ENCODE data around the gene PBRM1.
"Not testable (repeated sequence)": the region's sequence is repeated elsewhere in the genome, so short reads cannot be mapped to it uniquely, and the experiment has no call there.

The PBRM1 gene

DNA sequence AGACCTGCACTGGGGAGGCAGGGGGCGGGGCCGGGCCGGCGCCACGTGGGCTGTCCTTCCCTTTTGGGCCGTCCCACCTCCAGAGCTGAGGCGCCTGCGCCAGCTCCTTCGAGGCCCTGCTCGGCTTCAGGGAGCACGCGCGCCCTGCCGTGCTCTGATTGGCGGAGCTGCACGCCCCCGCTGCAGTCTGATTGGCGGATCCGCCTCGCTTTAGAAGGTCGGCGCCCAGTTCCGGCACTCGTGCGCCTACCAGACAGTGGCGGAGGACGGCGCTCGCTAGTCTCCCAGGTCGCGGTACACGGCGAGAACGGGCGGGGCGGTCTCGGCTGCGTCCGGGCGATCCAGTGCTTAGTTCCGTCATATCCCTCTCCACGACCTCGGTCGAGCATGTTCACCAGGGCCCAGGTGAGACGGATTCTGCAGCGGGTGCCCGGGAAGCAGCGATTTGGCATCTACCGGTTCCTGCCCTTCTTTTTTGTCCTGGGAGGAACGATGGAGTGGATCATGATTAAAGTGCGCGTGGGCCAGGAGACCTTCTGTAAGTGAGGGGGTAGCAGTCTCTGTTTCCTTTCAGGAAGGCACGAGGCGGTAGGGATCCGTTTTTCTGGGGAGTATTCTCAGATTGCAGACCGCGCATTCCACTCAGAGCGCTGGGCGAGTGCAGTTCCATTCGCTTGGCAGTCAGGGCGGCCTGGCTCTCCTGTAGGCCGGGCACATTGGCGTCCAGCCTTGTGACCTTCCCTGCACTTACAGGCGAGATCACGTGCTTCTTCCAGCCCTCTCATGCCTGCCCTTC, 149.1 kb downstream of the PBRM1 start, which contains the start of gene UQCC5:
Gene UQCC5 (plus strand): TSS at position 237 of the 796 bp plus-strand sequence. CDS start 151 bp downstream, at position 388.
- peak; percentile 98 for DNase-seq (ENCODE audit: low read depth)

DNA sequence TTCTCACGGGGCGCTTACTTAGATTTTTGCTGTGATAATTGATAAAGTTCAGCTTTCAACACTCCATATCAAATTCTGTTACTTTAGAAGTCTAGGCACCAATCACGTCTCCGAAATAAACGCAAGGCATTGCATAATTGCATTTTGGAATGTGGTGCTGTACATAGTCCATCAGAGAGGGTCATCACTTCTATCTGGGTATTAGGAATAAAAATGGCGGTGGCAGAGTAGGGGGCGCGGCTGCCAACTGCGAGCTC, 149.7 kb downstream of the PBRM1 start:
- no peak for DNase-seq (ENCODE audit: low read depth)

- no peak for DNase-seq (ENCODE audit: low read depth)
Measured at GRCh38 chr3:52535411-52536111, 150.2 kb downstream of the PBRM1 start.

- no peak for DNase-seq (ENCODE audit: low read depth)
Measured at GRCh38 chr3:52534281-52535183, 151.2 kb downstream of the PBRM1 start.

- peak; percentile 62 for DNase-seq (ENCODE audit: low read depth)
Measured at GRCh38 chr3:52533623-52534280, 152.0 kb downstream of the PBRM1 start, which contains the start of gene NT5DC2. NT5DC2 (minus strand) TSS chr3:52533857; CDS start chr3:52533737, 120 bp downstream.

DNA sequence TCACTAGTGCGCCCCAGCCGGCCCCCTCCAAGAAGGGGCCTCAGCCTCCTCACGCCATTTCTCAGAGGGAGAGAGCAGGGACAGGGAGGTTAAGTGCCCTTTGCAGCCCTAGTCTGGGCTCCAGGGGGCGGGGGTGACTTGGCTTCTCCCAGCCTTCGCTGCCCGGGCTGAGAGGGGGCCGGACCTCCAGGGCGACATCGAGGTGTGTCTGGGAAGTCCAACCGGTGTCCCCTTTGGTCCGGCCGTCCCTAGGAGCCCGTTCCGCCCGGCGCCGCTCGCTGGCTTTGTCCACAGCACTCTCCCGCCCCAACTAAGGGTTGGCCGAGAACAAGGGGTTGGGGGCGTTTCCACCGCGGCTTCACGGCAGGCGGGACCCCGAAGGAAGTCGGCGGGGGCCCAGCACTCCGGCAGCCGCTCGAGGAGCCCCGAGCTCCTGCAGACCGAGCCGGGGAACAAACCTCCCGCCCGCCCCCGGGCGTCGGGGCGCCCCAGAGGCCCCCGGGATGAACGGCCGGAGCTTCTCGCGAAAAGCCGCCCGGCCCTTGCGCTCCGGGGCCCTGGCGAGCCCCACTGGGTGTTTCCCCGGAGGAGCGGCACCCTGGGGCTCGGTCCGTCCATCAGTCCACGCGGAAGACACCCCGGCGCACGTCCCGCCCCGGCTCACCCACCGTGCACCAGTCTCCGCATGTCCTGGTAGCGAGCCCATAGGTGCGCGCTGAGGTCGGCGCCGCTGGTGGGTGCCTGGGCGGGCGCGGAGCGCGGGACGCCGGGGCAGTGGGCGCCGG, 152.7 kb downstream of the PBRM1 start:
- DNase-seq (ENCODE audit: low read depth): no peak

DNA sequence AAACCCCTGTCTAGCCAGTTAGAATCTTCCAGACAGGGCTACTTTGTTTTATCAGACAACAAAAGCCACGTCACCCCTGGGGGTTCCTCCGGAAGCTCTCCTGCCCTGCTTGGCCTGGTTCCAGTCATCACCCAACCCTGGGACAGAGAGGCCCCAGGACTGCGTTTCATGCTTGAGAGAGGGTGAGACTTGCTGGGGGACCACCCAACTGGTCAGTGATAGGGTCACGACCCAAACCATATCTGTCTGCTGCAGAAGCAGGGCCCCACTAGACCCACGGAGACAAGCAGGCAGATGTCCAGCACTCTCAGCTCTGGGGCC, 153.2 kb downstream of the PBRM1 start:
- DNase-seq (ENCODE audit: low read depth): no peak

DNA sequence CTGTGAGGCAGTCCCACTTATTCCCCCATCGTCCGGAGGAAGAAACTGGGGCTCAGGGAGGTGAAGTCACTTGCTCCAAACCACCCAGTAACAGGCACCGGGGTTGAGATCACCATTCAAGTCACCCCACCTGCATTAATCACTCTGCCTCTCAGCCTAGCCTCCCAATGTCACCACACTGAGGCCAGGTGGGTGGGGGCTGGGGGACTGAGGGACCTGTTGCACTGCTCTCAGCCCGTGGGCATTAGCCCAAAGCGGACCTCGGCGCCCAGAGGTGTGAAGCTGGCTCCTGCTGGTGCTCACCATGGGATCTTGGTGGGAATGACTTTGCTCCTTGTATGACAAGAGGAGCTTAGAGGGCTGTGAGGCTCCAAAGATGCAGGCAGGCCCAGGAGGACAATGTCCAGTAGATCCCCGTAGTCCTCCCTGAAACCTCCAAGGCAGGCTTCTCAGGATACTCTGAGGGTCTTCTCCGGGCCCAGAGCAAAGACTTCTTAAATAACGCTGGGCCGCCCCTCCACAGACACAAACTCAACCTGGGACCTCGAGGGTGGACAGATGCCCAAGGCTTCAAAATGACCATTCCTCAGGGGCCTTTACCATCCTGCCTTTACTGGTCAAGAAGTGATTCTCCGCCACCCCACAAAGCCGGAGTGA, 153.7 kb downstream of the PBRM1 start:
- no peak for DNase-seq (ENCODE audit: low read depth)

- DNase-seq (ENCODE audit: low read depth): no peak
Measured at GRCh38 chr3:52530918-52531826, 154.5 kb downstream of the PBRM1 start.

DNA sequence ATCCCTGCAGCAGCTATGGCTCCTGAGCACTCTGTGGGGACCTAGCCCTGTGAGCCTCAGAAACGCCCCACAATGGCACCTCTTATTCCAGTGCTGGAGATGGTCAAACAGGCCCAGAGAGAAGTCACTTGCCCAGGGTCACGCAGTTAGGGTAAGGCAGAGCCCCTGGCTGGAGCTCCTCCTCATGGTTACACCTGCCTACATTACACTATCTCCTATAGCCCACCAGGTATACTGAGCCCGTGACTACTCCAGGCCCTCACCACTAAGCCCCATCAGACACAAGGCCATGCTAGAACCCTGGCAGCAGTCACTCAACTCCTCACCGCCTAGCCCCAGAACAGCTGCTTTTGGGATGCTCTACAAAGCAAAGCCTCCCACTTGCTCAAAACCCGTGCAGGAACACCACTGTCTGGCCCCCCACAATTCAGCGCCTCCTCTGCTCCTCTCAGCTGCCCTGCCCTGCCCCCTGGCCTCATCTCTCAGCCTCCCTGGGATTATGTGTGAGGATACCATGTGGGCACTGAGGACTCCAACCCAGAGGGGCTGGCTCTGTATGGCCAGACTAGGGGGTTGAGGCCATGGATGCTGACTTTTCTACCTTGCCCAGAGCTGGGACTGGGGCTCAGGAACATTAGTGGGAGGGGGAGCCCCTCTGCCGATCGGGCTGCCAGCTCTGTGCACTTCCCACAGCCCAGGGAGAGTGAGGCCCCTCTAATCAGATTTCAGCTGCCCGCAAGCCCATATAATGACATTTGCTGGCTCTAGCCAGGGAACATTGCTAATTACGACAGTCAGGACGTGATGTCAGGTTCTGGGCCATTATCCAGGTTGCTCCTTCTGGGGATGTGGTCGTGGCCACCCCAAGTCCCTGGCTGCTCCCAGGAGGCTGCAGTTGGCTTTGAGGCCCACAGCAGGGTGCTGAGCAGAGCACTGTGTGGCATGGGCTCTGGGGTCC, 156.1 kb downstream of the PBRM1 start:
- DNase-seq (ENCODE audit: low read depth): no peak

GRCh38 chr3:52528586-52529375, 156.9 kb downstream of the PBRM1 start:
- no peak for DNase-seq (ENCODE audit: low read depth)

DNA sequence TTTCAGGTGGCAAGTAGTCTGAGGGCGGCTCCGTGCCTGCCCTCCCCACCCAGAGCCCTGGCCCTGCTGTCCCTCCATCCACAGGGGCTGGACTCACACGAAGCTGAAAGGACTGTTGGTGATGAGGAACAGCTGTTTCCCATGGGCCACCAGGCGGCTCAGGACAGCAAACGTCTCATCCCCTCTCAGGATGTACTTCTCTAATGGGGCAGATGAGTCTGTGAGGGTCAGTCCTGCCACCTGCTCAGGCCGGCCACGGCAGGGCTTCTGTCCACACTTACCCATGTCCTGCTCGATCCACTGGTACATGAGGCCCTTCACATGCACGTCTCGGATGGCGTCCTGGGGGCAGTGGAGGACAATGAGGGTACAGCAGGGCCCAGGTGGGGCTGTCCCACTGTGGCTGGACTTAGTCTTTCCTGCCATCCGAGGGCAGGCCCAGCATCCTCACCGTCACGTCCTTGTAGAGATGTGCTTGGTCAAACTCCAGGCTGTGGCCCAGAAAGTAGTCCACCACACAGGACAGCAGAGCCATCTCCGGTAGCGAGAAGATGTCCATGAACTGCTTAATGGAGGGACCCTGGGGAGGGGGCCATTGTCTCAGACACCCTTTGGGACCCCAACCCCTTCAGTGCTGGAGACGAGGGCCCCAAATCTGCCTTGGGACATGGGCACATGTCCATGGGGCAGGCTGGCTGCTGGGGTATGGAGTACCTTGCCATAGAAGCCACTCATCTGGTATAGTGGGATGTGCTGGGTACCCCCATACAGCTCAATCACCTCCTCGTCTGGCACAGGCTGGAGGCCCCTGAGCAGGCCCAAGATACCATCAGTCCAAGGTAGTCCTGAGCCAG, 157.8 kb downstream of the PBRM1 start:
- no peak for DNase-seq (ENCODE audit: low read depth)

- DNase-seq (ENCODE audit: low read depth): no peak
Measured at GRCh38 chr3:52527039-52527731, 158.5 kb downstream of the PBRM1 start.

DNA sequence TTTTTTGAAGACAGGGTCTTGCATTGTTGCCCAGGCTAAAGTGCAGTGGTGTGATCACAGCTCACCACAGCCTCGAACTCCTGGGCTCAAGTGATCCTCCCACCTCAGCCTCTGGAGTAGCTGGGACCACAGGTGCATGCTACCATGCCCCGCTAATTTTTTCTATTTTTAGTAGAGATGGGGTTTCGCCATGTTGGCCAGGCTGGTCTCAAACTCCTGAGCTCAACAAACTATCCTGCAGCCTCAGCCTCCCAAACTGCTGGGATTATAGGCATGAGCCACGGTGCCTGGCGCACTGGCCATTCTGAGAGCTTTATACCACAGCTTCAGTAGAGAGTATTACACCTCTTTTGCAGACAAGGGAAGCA, 159.1 kb downstream of the PBRM1 start:
- not testable (repeated sequence) for DNase-seq (ENCODE audit: low read depth)

DNA sequence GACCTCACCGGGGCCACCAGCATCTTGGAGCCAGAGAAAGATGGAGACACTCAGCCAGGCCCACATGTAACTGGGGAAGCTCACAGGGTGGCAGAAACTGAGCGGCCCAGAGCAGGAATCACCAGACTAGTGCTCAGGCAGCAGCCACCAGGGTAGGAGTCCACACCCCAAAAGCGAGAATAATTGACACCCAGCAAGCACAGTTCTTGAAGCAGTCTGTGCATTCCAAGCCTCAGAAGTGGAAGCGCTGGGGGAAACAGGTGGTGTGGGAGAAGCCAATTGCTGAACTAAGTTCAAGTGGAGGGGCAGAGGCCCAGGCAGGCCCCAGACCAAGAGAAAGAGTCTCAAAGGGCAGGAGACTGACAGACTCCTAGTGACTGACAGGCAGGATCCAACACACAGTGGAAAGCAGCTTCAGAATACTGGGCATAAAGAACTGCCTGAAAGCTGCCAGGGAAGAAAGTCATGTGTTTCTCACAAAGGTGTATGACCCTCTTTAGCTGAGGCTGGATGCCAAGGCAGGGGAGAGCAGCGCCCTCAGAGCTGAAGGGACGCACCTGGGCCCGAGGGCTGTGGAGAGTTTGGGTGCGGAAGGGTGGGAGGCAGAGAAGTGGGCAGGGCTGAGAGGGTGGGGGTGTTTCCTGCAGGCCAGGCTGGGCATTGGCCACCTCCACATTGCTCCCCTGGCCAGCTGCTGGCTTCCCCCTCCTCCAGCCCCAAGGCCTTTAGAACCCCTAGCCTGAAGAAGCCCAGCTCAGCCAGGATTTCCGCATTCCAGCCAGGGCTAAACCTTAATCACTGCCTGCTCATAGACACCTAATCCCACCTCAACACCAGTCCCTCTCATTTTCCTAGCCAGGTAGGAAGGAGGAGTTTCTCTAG, 159.8 kb downstream of the PBRM1 start:
- DNase-seq (ENCODE audit: low read depth): no peak

Measured in activated T-helper 1 cell treated with Interleukin-2 at 50 U/mL for 16 hours (primary cell).